T-cell (primary cell): ENCODE measurements around the gene MEAK7. TPM values are rescaled to one million over a fixed set of nuclear protein-coding genes. Genes with fewer than 3 reads are reported as not detected.
A peak's percentile ranks its signal among the peaks of the same experiment; 100 is the strongest.

ENCODE experiments used
- ATAC-seq, 4 experiments: fragments of 200-7000 bp in 3 of 4; fragments of 150-1000 bp in 1 of 4; cut with Tn5 transposase; replicated peaks in 1 of 4; 1 replicate in 3 of 4; 2 replicates in 1 of 4; pipeline ENCODE4 v1.10.0; 2021; ENCODE audit warnings: moderate library complexity in 3 of 4, mild to moderate bottlenecking in 2 of 4, moderate number of reproducible peaks in 1 of 4
- CTCF ChIA-PET, 2 donors: fragments of 300-600 bp; sonication (Branson Sonifier 250); formaldehyde crosslinking; loops; one replicate each; lab custom pipeline; 2022; ENCODE audit warnings: antibody characterized with exemption in 2 of 2; lab: Charles Lee
- POLR2A ChIA-PET, 2 donors: fragments of 300-600 bp; sonication (Branson Sonifier 250); formaldehyde crosslinking; loops; one replicate each; lab custom pipeline; 2022; ENCODE audit warnings: antibody characterized with exemption in 2 of 2; lab: Charles Lee
- DNase-seq, 35 experiments: peaks; one replicate each; pipeline versions ENCODE4 v3.0.0 to v3.0.0-alpha.2; 2013 to 2023
- H3K27ac ChIP-seq: one replicate; pipeline ENCODE4 v1.5.1; 2013; ENCODE audit warnings: low read length
- H3K27me3 ChIP-seq, 2 experiments: replicated peaks in 1 of 2; 1 replicate in 1 of 2; 2 replicates in 1 of 2; pipeline versions ENCODE4 v1.6.1 to v1.7.0; 2013; ENCODE audit warnings: low read length in 1 of 2, mixed read lengths in 1 of 2; ENCODE audit not compliant: control insufficient read depth in 2 of 2, insufficient read depth in 2 of 2; ENCODE audit errors: extremely low read depth in 1 of 2
- H3K36me3 ChIP-seq, 2 donors: 1 replicate in 1 of 2; 2 replicates in 1 of 2; pipeline versions ENCODE4 v1.6.1 to v1.7.0; 2013; ENCODE audit warnings: low read length in 1 of 2; ENCODE audit not compliant: control insufficient read depth in 2 of 2, insufficient read depth in 1 of 2; ENCODE audit errors: extremely low read depth in 1 of 2
- H3K4me1 ChIP-seq, 2 experiments: 1 replicate in 1 of 2; 2 replicates in 1 of 2; pipeline versions ENCODE4 v1.6.1 to v1.7.0; 2013; ENCODE audit warnings: low read length in 2 of 2, mixed read lengths in 1 of 2; ENCODE audit not compliant: insufficient read depth in 2 of 2, control insufficient read depth in 1 of 2; ENCODE audit errors: extremely low read depth in 1 of 2
- H3K4me3 ChIP-seq, 2 donors: 1 replicate in 1 of 2; 2 replicates in 1 of 2; pipeline versions ENCODE4 v1.5.1 to v1.7.0; 2013; ENCODE audit warnings: mild to moderate bottlenecking in 2 of 2, low read length in 1 of 2, moderate library complexity in 1 of 2; ENCODE audit not compliant: control insufficient read depth in 1 of 2; ENCODE audit errors: extremely low read depth in 1 of 2
- H3K9me3 ChIP-seq: 2 replicates; pipeline ENCODE4 v1.7.0; 2013
- H3K27ac Mint-ChIP-seq, 2 donors: one replicate each; pipeline ENCODE4 v1.8.0; 2020 to 2021; ENCODE audit warnings: mild to moderate bottlenecking in 2 of 2, mixed read lengths in 2 of 2
- H3K27me3 Mint-ChIP-seq, 2 donors: one replicate each; pipeline ENCODE4 v1.8.0; 2021 to 2022; ENCODE audit warnings: mixed read lengths in 2 of 2
- H3K36me3 Mint-ChIP-seq: one replicate; pipeline ENCODE4 v1.8.0; 2021; ENCODE audit warnings: mixed read lengths
- H3K4me1 Mint-ChIP-seq, 3 donors: one replicate each; pipeline ENCODE4 v1.8.0; 2020 to 2022; ENCODE audit warnings: mixed read lengths in 3 of 3, mild to moderate bottlenecking in 1 of 3
- H3K4me3 Mint-ChIP-seq, 3 donors: one replicate each; pipeline ENCODE4 v1.8.0; 2020 to 2022; ENCODE audit warnings: mild to moderate bottlenecking in 3 of 3, mixed read lengths in 3 of 3, moderate library complexity in 3 of 3
- H3K9me3 Mint-ChIP-seq, 3 donors: one replicate each; pipeline ENCODE4 v1.8.0; 2020 to 2022; ENCODE audit warnings: mixed read lengths in 3 of 3
- WGBS: methylation state at CpG from one replicate; pipeline ENCODE4 v1.1.5; 2013; ENCODE audit warnings: missing lambda C conversion rate; ENCODE audit not compliant: insufficient coverage; 5-methylcytosine and 5-hydroxymethylcytosine counted together
- total RNA-seq, 35 experiments: library from RNA in 6 of 35; stranded (reverse) in 6 of 35; fragments of 120-200 nt in 1 of 35; gene quantifications; one replicate each; pipeline versions ENCODE4 v1.2.1 to v1.2.4 and lab custom pipeline; 2013 to 2026

The MEAK7 gene
- total RNA-seq, 5 donors from 2014 or later (not counting 1 experiment from before 2014, with no cell fraction given) = 6.2 to 12.3 (median 10.2) TPM

DNA sequence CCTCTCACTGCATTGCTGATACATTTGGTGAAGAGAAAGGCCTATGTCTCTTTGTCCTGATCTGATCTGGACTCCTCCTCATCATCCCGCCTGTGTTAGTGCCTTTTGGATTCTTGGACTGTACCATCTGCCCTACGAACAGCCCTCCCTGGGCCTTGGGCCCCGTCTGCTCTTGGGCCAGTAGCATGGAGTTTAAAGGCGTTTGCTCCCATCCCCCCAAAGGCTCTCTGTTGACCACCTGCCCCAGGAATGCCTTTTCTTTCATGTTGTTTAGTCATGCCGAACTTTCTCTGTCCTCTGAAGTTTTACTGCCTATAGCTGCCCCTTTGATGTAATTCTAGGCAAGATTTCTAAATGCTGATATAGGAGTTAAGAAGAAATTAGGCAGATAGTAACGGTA, 30.9 kb upstream of the MEAK7 start:
- H3K4me3 Mint-ChIP-seq = no peak overlapping the region
- H3K9me3 Mint-ChIP-seq = no peaks in the 10 kb centered on the region
- WGBS = 79% methylated on average over 4 of the region's 6 CpGs
- peak overlapping the region in 1 of 2 donors; percentile 39 for H3K27ac Mint-ChIP-seq
- CTCF ChIA-PET = no interaction called here
- no peak overlapping the region for H3K4me3 ChIP-seq
- peaks cover 6% of the 10 kb centered on the region for H3K36me3 Mint-ChIP-seq
- POLR2A ChIA-PET = interaction anchor here in 1 of 2 donors (0.7 kb wide), 1 partner anchor 345 kb away, joined by 3 read pairs; no protein-coding TSS in a partner anchor
- no peaks in the 10 kb centered on the region for H3K9me3 ChIP-seq
- peaks cover 11 to 29% (median 15%) of the 10 kb centered on the region in 3 donors for H3K4me1 Mint-ChIP-seq
- no peak overlapping the region for H3K27ac ChIP-seq
- H3K36me3 ChIP-seq = peaks cover 0 to 5% of the 10 kb centered on the region in 2 donors
- ATAC-seq (no peak), DNase-seq (no peak)
- H3K27me3 ChIP-seq = no peaks in the 10 kb centered on the region
- no peaks in the 10 kb centered on the region for H3K27me3 Mint-ChIP-seq
- H3K4me1 ChIP-seq = peaks cover 5 to 18% of the 10 kb centered on the region in 2 experiments

DNA sequence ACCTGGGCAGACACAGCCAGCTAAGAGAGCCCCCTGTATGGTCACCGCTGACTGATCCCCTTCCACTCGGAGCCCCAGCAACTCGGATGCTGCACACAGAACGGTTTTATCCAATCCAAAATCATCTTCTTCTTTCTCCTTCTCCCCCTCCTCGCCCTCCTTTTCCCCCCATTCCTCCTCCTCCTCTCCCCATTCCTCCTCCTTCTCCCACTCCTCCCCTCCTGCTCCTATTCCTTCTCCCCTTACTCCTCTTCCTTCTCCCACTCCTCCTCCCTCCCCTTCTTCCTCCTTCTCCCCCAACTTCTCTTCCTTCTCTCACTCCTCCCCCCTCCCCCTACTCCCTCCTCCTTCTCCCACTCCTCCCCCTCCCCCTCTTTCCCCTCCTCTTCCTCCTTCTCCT, 30.4 kb upstream of the MEAK7 start:
- Histone ChIP-seq H3K4me1 (peaks cover 5 to 18% of the 10 kb centered on the region in 2 experiments), H3K36me3 (peaks cover 0 to 8% of the 10 kb centered on the region in 2 donors), H3K27me3 (no peaks in the 10 kb centered on the region), H3K27ac (no peak overlapping the region), H3K9me3 (no peaks in the 10 kb centered on the region), H3K4me3 (no peak overlapping the region)
- Mint-ChIP-seq H3K9me3 (no peaks in the 10 kb centered on the region), H3K27me3 (no peaks in the 10 kb centered on the region), H3K4me3 (no peak overlapping the region), H3K36me3 (peaks cover 12% of the 10 kb centered on the region), H3K27ac (no peak overlapping the region), H3K4me1 (peaks cover 11 to 29% (median 15%) of the 10 kb centered on the region in 3 donors)
- DNase-seq (no peak), ATAC-seq (no peak)
- WGBS = 80% methylated on average over 4 of the region's 5 CpGs
- ChIA-PET POLR2A (no interaction called here), CTCF (no interaction called here)

DNA sequence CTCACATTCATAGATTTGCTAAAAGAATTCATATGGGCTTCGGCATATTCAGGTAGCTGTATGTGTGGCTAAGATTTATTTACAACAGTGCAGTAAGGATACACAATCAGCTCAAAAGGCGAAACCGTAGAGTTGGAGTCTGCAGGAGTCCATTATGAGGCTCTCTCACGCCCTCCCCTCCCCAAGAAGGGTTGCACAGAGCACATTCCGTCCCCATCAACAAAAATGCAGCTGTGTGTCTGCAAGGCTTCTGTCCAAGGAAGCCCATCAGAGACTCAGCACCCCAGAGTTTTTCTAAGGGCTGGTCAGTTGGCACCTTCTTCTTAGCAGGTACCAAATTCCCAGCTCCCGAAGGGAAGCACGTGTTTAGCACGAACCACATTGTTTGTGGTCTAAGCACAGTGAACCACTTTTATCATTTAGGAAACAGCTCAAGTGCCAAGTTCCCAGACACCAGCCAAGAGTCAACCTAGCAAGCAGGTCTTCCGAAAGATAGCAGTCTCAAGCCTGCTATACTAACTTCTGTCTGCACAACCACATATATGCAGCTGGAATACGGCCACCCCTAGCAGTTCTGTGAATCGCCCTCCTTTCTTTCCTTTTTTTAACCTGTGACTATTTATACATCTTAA, 28.5 kb upstream of the MEAK7 start:
- ATAC-seq (no peak), DNase-seq (no peak)
- Histone ChIP-seq H3K4me1 (peaks cover 5 to 18% of the 10 kb centered on the region in 2 experiments), H3K9me3 (no peaks in the 10 kb centered on the region), H3K4me3 (no peak overlapping the region), H3K36me3 (peaks cover 0 to 6% of the 10 kb centered on the region in 2 donors), H3K27ac (no peak overlapping the region), H3K27me3 (no peaks in the 10 kb centered on the region)
- H3K27me3 Mint-ChIP-seq = no peaks in the 10 kb centered on the region
- 79% methylated on average over 6 of the region's 11 CpGs for WGBS
- ChIA-PET POLR2A (no interaction called here), CTCF (no interaction called here)
- H3K9me3 Mint-ChIP-seq = peaks cover 4 to 6% (median 6%) of the 10 kb centered on the region in 3 donors
- H3K27ac Mint-ChIP-seq = no peak overlapping the region
- H3K4me3 Mint-ChIP-seq = no peak overlapping the region
- peaks cover 12 to 29% (median 15%) of the 10 kb centered on the region in 3 donors for H3K4me1 Mint-ChIP-seq
- H3K36me3 Mint-ChIP-seq = peaks cover 15% of the 10 kb centered on the region

DNA sequence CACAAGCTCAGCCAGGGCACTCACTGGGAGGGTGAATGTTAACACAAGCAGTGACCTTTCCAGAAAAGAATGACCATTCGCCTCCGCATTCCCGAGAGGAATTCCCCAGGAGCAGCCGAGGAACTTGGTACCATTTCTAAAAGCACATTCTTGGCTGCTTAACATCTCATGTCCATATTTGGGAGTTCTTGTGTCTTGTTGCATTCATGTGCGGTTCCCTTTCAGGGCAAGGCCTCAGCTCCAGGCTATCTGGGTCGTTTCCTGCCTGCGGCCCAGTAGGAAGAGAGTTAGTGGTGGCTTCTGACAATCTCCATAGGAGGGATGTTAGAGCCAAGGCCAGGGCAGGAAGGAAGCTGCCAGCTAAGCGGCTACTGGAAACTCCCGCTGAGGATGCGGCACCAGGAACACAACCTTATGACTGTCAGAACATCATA, 27.8 kb upstream of the MEAK7 start:
- peaks cover 0 to 6% of the 10 kb centered on the region in 2 donors for H3K36me3 ChIP-seq
- no peaks in the 10 kb centered on the region for H3K9me3 ChIP-seq
- WGBS = 100% methylated on average over 1 of the region's 10 CpGs
- Mint-ChIP-seq H3K4me1 (peaks cover 12 to 33% (median 13%) of the 10 kb centered on the region in 3 donors), H3K36me3 (peaks cover 16% of the 10 kb centered on the region), H3K4me3 (no peak overlapping the region), H3K27me3 (no peaks in the 10 kb centered on the region), H3K9me3 (peaks cover 4 to 6% (median 6%) of the 10 kb centered on the region in 3 donors), H3K27ac (peak overlapping the region in 1 of 2 donors; percentile 39)
- CTCF ChIA-PET = no interaction called here
- no peaks in the 10 kb centered on the region for H3K27me3 ChIP-seq
- H3K27ac ChIP-seq = no peak overlapping the region
- POLR2A ChIA-PET = no interaction called here
- peaks cover 5 to 14% of the 10 kb centered on the region in 2 experiments for H3K4me1 ChIP-seq
- no peak overlapping the region for H3K4me3 ChIP-seq
- ATAC-seq (peak in 1 of 4 experiments; percentile 26), DNase-seq (no peak)

DNA sequence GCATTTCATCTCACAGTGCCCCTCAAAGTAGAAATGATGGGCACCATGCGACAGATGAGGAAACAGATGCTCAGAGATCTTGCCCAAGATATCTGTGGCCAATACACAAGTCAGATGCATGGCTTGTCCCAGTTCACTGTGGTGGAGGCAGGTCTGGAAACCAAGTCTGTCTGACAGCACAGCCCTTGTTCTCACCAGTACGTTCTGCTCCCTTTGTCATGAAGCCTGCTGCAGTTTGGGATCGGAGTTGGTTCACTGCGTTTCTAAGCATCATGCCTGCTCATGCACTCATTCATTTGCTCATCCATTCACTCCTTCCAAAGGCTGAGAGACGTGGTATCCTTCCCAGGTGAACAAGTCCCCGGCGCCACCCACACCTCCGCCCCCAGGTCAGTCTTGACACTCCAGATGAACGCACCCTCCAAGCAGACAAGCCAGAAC, 27.2 kb upstream of the MEAK7 start:
- CTCF ChIA-PET = no interaction called here
- H3K4me1 Mint-ChIP-seq = peaks cover 12 to 33% (median 13%) of the 10 kb centered on the region in 3 donors
- Histone ChIP-seq H3K27ac (no peak overlapping the region), H3K27me3 (no peaks in the 10 kb centered on the region), H3K9me3 (no peaks in the 10 kb centered on the region), H3K4me1 (peaks cover 5 to 14% of the 10 kb centered on the region in 2 experiments), H3K4me3 (no peak overlapping the region), H3K36me3 (peaks cover 0 to 6% of the 10 kb centered on the region in 2 donors)
- H3K27ac Mint-ChIP-seq = no peak overlapping the region
- DNase-seq (no peak), ATAC-seq (no peak)
- no peak overlapping the region for H3K4me3 Mint-ChIP-seq
- POLR2A ChIA-PET = no interaction called here
- 87% methylated on average over 8 of the region's 9 CpGs for WGBS
- H3K36me3 Mint-ChIP-seq = peaks cover 18% of the 10 kb centered on the region
- H3K9me3 Mint-ChIP-seq = peaks cover 4 to 6% (median 6%) of the 10 kb centered on the region in 3 donors
- H3K27me3 Mint-ChIP-seq = no peaks in the 10 kb centered on the region

DNA sequence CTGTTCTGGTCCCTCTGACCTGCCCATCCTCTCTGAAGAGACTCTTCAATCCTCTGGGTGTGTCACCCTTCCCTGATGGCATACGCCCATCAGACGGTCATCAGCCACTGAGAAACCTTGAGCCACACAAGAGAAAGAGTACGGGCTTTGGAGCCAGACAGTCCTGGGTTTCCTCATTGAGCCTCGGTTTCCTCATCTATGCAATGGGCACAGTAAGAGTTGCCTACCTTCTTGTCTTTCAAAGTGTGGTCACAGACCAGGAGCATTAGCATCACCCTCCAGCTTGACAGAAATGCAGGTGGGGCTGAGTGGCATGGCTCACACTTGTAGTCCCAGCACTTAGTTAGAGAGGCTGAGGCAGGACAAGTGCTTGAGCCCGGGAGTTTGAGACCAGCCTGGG, 26.1 kb upstream of the MEAK7 start:
- H3K4me1 ChIP-seq = peaks cover 5 to 14% of the 10 kb centered on the region in 2 experiments
- H3K36me3 ChIP-seq = peaks cover 0 to 6% of the 10 kb centered on the region in 2 donors
- no peak overlapping the region for H3K4me3 ChIP-seq
- ATAC-seq = no peak
- no peak overlapping the region for H3K4me3 Mint-ChIP-seq
- peaks cover 18% of the 10 kb centered on the region for H3K36me3 Mint-ChIP-seq
- no peaks in the 10 kb centered on the region for H3K27me3 Mint-ChIP-seq
- peaks cover 11 to 25% (median 12%) of the 10 kb centered on the region in 3 donors for H3K4me1 Mint-ChIP-seq
- WGBS = 97% methylated on average over 3 of the region's 5 CpGs
- no peaks in the 10 kb centered on the region for H3K27me3 ChIP-seq
- H3K9me3 Mint-ChIP-seq = peaks cover 4 to 6% (median 6%) of the 10 kb centered on the region in 3 donors
- H3K9me3 ChIP-seq = no peaks in the 10 kb centered on the region
- H3K27ac ChIP-seq = no peak overlapping the region
- POLR2A ChIA-PET = no interaction called here
- CTCF ChIA-PET = interaction anchor here in 1 of 2 donors (0.7 kb wide), 1 partner anchor 193 kb away, joined by 3 read pairs; no protein-coding TSS in a partner anchor
- H3K27ac Mint-ChIP-seq = no peak overlapping the region
- no peak for DNase-seq
